Panc1 (cell line): ENCODE results near the gene HMCN2.

Experiments
- TF ChIP-seq, protein P1 (sequence below): fragments of 450-650 bp; IDR thresholded peaks from 2 replicates; pipeline ENCODE4 v1.5.1; 2017; ENCODE audit warnings: mild to moderate bottlenecking
- TF ChIP-seq, protein P2 (sequence below), 2 experiments: IDR thresholded peaks; 2 replicates each; pipeline ENCODE4 v1.6.1; 2011 to 2012; ENCODE audit warnings: low read depth in 2 of 2, control low read depth in 1 of 2, low read length in 1 of 2, mild to moderate bottlenecking in 1 of 2, moderate library complexity in 1 of 2; ENCODE audit not compliant: insufficient read depth in 1 of 2

DNA sequence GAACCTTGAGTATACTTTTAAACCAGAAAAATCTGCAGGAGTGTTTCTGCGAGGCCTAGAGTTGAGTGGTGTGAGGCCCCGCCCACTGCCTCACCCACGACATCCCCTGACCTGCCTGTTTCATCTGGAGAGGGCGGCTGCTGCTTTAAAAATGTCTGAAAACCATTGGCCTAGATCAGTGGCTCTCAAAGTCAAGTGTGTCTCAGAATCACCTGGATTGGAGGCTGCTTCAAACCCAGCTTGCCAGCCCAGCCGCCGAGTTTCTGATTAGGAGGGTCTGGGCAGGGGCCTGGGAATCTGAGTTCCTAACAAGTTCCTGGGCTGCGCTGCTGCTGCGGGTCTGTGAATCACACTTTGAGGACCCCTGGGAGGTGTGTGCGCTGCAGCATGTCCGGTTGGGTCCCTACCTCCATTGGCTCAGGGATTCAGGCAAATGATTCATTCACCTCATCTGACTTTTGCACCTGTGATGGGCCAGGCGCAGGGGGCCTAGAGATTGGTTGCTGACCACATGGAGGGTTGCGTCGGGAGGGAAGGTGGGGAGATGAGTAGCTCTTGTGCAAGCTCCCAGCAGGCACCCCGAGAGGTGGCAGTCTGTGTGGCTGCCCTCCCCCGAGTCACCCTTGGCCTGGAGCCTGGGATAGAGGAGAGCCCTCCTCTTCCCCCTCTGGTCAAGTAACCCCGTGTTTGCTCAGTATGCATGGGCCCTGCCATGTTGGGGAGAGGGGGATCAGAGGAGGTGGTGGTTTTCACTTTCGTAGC lies 27.6 kb upstream of the HMCN2 start:
- TF ChIP-seq, protein P1, sequence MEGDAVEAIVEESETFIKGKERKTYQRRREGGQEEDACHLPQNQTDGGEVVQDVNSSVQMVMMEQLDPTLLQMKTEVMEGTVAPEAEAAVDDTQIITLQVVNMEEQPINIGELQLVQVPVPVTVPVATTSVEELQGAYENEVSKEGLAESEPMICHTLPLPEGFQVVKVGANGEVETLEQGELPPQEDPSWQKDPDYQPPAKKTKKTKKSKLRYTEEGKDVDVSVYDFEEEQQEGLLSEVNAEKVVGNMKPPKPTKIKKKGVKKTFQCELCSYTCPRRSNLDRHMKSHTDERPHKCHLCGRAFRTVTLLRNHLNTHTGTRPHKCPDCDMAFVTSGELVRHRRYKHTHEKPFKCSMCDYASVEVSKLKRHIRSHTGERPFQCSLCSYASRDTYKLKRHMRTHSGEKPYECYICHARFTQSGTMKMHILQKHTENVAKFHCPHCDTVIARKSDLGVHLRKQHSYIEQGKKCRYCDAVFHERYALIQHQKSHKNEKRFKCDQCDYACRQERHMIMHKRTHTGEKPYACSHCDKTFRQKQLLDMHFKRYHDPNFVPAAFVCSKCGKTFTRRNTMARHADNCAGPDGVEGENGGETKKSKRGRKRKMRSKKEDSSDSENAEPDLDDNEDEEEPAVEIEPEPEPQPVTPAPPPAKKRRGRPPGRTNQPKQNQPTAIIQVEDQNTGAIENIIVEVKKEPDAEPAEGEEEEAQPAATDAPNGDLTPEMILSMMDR = no peak
- TF ChIP-seq, protein P2, sequence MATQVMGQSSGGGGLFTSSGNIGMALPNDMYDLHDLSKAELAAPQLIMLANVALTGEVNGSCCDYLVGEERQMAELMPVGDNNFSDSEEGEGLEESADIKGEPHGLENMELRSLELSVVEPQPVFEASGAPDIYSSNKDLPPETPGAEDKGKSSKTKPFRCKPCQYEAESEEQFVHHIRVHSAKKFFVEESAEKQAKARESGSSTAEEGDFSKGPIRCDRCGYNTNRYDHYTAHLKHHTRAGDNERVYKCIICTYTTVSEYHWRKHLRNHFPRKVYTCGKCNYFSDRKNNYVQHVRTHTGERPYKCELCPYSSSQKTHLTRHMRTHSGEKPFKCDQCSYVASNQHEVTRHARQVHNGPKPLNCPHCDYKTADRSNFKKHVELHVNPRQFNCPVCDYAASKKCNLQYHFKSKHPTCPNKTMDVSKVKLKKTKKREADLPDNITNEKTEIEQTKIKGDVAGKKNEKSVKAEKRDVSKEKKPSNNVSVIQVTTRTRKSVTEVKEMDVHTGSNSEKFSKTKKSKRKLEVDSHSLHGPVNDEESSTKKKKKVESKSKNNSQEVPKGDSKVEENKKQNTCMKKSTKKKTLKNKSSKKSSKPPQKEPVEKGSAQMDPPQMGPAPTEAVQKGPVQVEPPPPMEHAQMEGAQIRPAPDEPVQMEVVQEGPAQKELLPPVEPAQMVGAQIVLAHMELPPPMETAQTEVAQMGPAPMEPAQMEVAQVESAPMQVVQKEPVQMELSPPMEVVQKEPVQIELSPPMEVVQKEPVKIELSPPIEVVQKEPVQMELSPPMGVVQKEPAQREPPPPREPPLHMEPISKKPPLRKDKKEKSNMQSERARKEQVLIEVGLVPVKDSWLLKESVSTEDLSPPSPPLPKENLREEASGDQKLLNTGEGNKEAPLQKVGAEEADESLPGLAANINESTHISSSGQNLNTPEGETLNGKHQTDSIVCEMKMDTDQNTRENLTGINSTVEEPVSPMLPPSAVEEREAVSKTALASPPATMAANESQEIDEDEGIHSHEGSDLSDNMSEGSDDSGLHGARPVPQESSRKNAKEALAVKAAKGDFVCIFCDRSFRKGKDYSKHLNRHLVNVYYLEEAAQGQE (IDR thresholded peaks at IDR 0.05; ENCODE audit: insufficient read depth in 1 of 2, low read depth in 2 of 2, low read length in 1 of 2) = no peak
